HepG2 (cell line): ENCODE results near the gene UBXN6. TPM values are rescaled to one million over a fixed set of nuclear protein-coding genes. Genes with fewer than 3 reads are reported as not detected.

Experiments
- ATAC-seq: fragments of 200-7000 bp; cut with Tn5 transposase; 3 replicates; pipeline ENCODE4 v1.9.1; 2020; ENCODE audit warnings: mild to moderate bottlenecking, moderate library complexity
- BruUV-seq: library from RNA; stranded (reverse); fragments of 400-500 nt; replicated peaks from 2 replicates; lab custom pipeline; 2021; lab: Mats Ljungman, UMichigan
- CTCF ChIA-PET: fragments of 300-600 bp; formaldehyde crosslinking; extraction: SDS; loops from one replicate; lab custom pipeline; 2021; ENCODE audit warnings: low total read pairs, inconsistent platforms, low intra/inter-chr PET ratio; lab: Yijun Ruan, JAX
- POLR2A ChIA-PET: fragments of 350-600 bp; sonication (Branson Sonifier 250); formaldehyde crosslinking; loops from one replicate; lab custom pipeline; 2020; ENCODE audit warnings: antibody characterized with exemption, inconsistent platforms; lab: Yijun Ruan, JAX
- DNase-seq: peaks from one replicate; pipeline ENCODE4 v3.0.0-alpha.2; 2015; ENCODE audit warnings: low spot score
- FAIRE-seq: peaks from 3 replicates; lab custom pipeline; 2011; peaks lifted over from hg19 to GRCh38; lab: Jason Lieb, UNC
- H2AFZ ChIP-seq: one replicate; pipeline ENCODE4 v1.6.1; 2011; ENCODE audit warnings: low read length, inconsistent platforms
- H3K27ac ChIP-seq: fragments of 300-600 bp; 3 replicates; pipeline ENCODE4 v1.8.0; 2011; ENCODE audit warnings: mixed run types, mild to moderate bottlenecking, mixed read lengths, low read length, inconsistent platforms; ENCODE audit not compliant: insufficient read depth; ENCODE audit errors: extremely low read length
- H3K27me3 ChIP-seq, 2 experiments: fragments of 200-600 bp in 1 of 2; 2 replicates in 1 of 2; 3 replicates in 1 of 2; pipeline versions ENCODE4 v1.6.0 to v1.8.0; 2011; ENCODE audit warnings: low read length in 2 of 2, mild to moderate bottlenecking in 2 of 2, moderate library complexity in 2 of 2, inconsistent platforms in 1 of 2; ENCODE audit not compliant: insufficient read depth in 2 of 2, control insufficient read depth in 1 of 2
- H3K36me3 ChIP-seq, 2 experiments: fragments of 200-600 bp in 1 of 2; replicated peaks in 1 of 2; 2 replicates in 1 of 2; 3 replicates in 1 of 2; pipeline versions ENCODE4 v1.5.1 to v1.8.0; 2011; ENCODE audit warnings: low read length in 2 of 2, inconsistent platforms in 1 of 2; ENCODE audit not compliant: insufficient read depth in 2 of 2, control insufficient read depth in 1 of 2
- H3K4me1 ChIP-seq: 2 replicates; pipeline ENCODE4 v1.5.1; 2012; ENCODE audit warnings: low read length, inconsistent platforms; ENCODE audit not compliant: insufficient read depth
- H3K4me2 ChIP-seq: 2 replicates; pipeline ENCODE4 v1.6.0; 2011; ENCODE audit warnings: low read depth, low read length, inconsistent platforms
- H3K4me3 ChIP-seq, 3 experiments: fragments of 200-600 bp in 1 of 3; sonication (generic), shearing (Covaris generic) in 1 of 3; replicated peaks in 1 of 3; 2 replicates each; pipeline ENCODE4 v1.5.1; 2011 to 2016; ENCODE audit warnings: low read length in 3 of 3, inconsistent platforms in 2 of 3, low read depth in 2 of 3, mild to moderate bottlenecking in 2 of 3, control low read depth in 1 of 3, mixed read lengths in 1 of 3; ENCODE audit not compliant: insufficient read depth in 1 of 3
- H3K79me2 ChIP-seq: one replicate; pipeline ENCODE4 v1.6.1; 2011; ENCODE audit warnings: low read length, inconsistent platforms; ENCODE audit not compliant: insufficient read depth
- H3K9ac ChIP-seq: 2 replicates; pipeline ENCODE4 v1.6.0; 2011; ENCODE audit warnings: mild to moderate bottlenecking, low read depth, low read length, inconsistent platforms; ENCODE audit not compliant: insufficient read depth
- H3K9me3 ChIP-seq: 2 replicates; pipeline ENCODE4 v1.5.1; 2012; ENCODE audit warnings: mild to moderate bottlenecking, low read length
- H4K20me1 ChIP-seq: 2 replicates; pipeline ENCODE4 v1.6.0; 2011; ENCODE audit warnings: inconsistent platforms, mild to moderate bottlenecking, low read length, moderate library complexity; ENCODE audit not compliant: insufficient read depth
- HIC2 ChIP-seq: sonication (generic); formaldehyde crosslinking; IDR thresholded peaks from 2 replicates; pipeline ENCODE4 v1.9.0; 2022; ENCODE audit warnings: low read depth, missing genetic modification reagents
- MAZ ChIP-seq, 2 experiments: sonication (generic) in 1 of 2; formaldehyde crosslinking in 1 of 2; IDR thresholded peaks; 2 replicates each; pipeline versions ENCODE4 v1.5.0 to v1.6.1; 2012 to 2020; ENCODE audit warnings: low read depth in 2 of 2, mild to moderate bottlenecking in 2 of 2, borderline replicate concordance in 1 of 2, improper control_type of control experiment in 1 of 2, low read length in 1 of 2, missing genetic modification reagents in 1 of 2, moderate library complexity in 1 of 2
- STAT5B ChIP-seq: sonication (generic); formaldehyde crosslinking; IDR thresholded peaks from 2 replicates; pipeline ENCODE4 v1.4.0; 2020; ENCODE audit warnings: missing genetic modification reagents
- TBL1XR1 ChIP-seq: fragments of 150-350 bp; IDR thresholded peaks from 2 replicates; pipeline ENCODE4 v1.6.1; 2014; ENCODE audit warnings: borderline replicate concordance, low read length; ENCODE audit not compliant: partially characterized antibody
- ZNF234 ChIP-seq: sonication (generic); formaldehyde crosslinking; conservative IDR thresholded peaks from 2 replicates; pipeline ENCODE4 v1.5.1; 2020; ENCODE audit warnings: mild to moderate bottlenecking, missing genetic modification reagents
- ZNF33A ChIP-seq: sonication (generic); formaldehyde crosslinking; IDR thresholded peaks from 2 replicates; pipeline ENCODE4 v1.5.1; 2020; ENCODE audit warnings: missing genetic modification reagents, mild to moderate bottlenecking, moderate library complexity, borderline replicate concordance
- ZNF703 ChIP-seq: sonication (generic); formaldehyde crosslinking; IDR thresholded peaks from 2 replicates; pipeline ENCODE4 v1.5.1; 2020; ENCODE audit warnings: missing genetic modification reagents, mild to moderate bottlenecking, moderate library complexity, borderline replicate concordance
- ZNF720 ChIP-seq: sonication (generic); formaldehyde crosslinking; IDR thresholded peaks from 2 replicates; pipeline ENCODE4 v1.4.0; 2020; ENCODE audit warnings: missing genetic modification reagents
- WGBS: methylation state at CpG from one replicate; pipeline ENCODE4 v1.1.6; 2017; ENCODE audit warnings: low lambda C conversion rate; 5-methylcytosine and 5-hydroxymethylcytosine counted together
- in situ Hi-C: cut with HindIII; loops from 2 replicates; pipeline ENCODE4 v1.10.0; 2017; ENCODE audit warnings: low pct_unique_long_range_greater_than_20kb; ENCODE audit not compliant: extremely low pct_ligation_motif_present
- intact Hi-C: fragments of 100-400 bp; cut with micrococcal nuclease; formaldehyde crosslinking; loops from one replicate; pipeline ENCODE4 v1.10.0; 2022; ENCODE audit not compliant: unreplicated experiment
- polyA plus RNA-seq, 8 experiments: library from polyadenylated mRNA; depleted of rRNA in 3 of 8; stranded (reverse) in 7 of 8; unstranded in 1 of 8; fragments of >200 nt; fragmentation: Illumina TruSeq in 4 of 8; extraction: Trizol in 4 of 8; gene quantifications; 2 replicates each; pipeline versions ENCODE4 v1.2.1 to v1.2.3, GENCODE V29; 2011 to 2016; ENCODE audit warnings: low read depth in 4 of 8, missing spikeins in 1 of 8, mixed read lengths in 1 of 8; ENCODE audit not compliant: insufficient read depth in 1 of 8
- total RNA-seq, 5 experiments: library from RNA; depleted of rRNA; stranded (reverse); fragments of >200 nt; fragmentation: Illumina TruSeq; extraction: Trizol; gene quantifications; 2 replicates each; pipeline ENCODE4 v1.2.3, GENCODE V29; 2016; ENCODE audit warnings: low read depth in 1 of 5
- TF ChIP-seq, protein P1 (sequence below): IDR thresholded peaks from 2 replicates; pipeline ENCODE4 v1.6.1; 2016; ENCODE audit warnings: low read depth
- TF ChIP-seq, protein P2 (sequence below): sonication (generic); formaldehyde crosslinking; IDR thresholded peaks from 2 replicates; pipeline ENCODE4 v1.5.0; 2020; ENCODE audit warnings: mild to moderate bottlenecking, missing genetic modification reagents

The UBXN6 gene
- total and polyA plus RNA-seq, 2 of the 13 experiments (the other 11 are each of a cell fraction or from before 2014, with no cell fraction given) = 34.9 to 35.5 TPM

GRCh38 chr19:4498694-4499093, 41.1 kb upstream of the UBXN6 start:
- Histone ChIP-seq H3K4me3 (no peak overlapping the region), H2AFZ (no peak overlapping the region), H4K20me1 (no peaks in the 10 kb centered on the region), H3K9ac (no peak overlapping the region), H3K79me2 (no peaks in the 10 kb centered on the region), H3K27me3 (no peaks in the 10 kb centered on the region), H3K27ac (no peak overlapping the region), H3K4me2 (no peak overlapping the region), H3K4me1 (no peaks in the 10 kb centered on the region), H3K36me3 (peaks cover 17 to 51% of the 10 kb centered on the region in 2 experiments; a peak in 4 of 5 replicates), H3K9me3 (no peaks in the 10 kb centered on the region)
- ChIA-PET POLR2A (interaction anchor here (1.4 kb wide), 1 partner anchor 20 kb away, joined by 3 read pairs; the partner anchor contains the start of gene PLIN4), CTCF (no interaction called here)
- in situ Hi-C loops (no loop called here), intact Hi-C loops (no loop called here)
- 89% methylated on average over 12 of the region's 12 CpGs for WGBS
- ATAC-seq (no peak), DNase-seq (no peak), FAIRE-seq (no peak)
- no peak for TF ChIP-seq HIC2 (CRISPR knock-in tag)
- no peak for TF ChIP-seq TBL1XR1
- TF ChIP-seq, protein P1, sequence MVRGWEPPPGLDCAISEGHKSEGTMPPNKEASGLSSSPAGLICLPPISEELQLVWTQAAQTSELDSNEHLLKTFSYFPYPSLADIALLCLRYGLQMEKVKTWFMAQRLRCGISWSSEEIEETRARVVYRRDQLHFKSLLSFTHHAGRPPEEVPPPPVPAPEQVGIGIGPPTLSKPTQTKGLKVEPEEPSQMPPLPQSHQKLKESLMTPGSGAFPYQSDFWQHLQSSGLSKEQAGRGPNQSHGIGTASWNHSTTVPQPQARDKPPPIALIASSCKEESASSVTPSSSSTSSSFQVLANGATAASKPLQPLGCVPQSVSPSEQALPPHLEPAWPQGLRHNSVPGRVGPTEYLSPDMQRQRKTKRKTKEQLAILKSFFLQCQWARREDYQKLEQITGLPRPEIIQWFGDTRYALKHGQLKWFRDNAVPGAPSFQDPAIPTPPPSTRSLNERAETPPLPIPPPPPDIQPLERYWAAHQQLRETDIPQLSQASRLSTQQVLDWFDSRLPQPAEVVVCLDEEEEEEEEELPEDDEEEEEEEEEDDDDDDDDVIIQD = no peak
- no TSS peak for BruUV-seq

DNA sequence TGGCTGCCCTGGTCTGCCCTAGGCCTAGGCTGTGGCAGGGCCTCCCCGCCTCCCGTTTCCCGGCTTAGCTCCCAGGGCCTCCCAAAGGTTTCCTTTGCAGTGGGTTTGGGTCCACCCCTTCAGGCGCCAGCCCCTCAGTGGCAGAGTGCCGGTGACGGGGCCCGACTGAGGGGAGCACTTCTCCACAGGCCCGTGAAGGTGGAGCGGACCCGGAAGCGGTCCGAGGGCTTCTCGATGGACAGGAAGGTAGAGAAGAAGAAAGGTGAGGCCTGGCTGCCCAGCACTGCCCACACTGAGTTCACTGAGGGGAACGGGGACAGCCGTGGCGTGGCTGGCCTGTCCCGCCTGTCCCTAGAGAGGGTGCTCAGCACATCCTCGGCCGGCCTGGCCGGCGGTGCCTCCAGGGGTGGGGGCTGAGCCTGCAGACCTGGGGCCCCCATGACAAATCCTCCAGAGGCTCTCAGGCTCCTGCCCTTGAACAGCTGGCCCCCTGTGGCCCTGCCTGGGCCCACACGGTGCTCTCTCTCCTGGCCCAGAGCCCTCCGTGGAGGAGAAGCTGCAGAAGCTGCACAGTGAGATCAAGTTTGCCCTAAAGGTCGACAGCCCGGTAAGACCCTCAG, 40.3 kb upstream of the UBXN6 start:
- BruUV-seq = no TSS peak
- in situ Hi-C loops (no loop called here), intact Hi-C loops (no loop called here)
- H3K27me3 ChIP-seq = no peaks in the 10 kb centered on the region
- H3K79me2 ChIP-seq = no peaks in the 10 kb centered on the region
- POLR2A ChIA-PET = interaction anchor here (1.4 kb wide), 1 partner anchor 20 kb away, joined by 3 read pairs; the partner anchor contains the start of gene PLIN4
- H3K4me3 ChIP-seq = no peak overlapping the region
- H3K9me3 ChIP-seq = no peaks in the 10 kb centered on the region
- no peak for DNase-seq
- no peak overlapping the region for H3K9ac ChIP-seq
- no peak for ATAC-seq
- H4K20me1 ChIP-seq = no peaks in the 10 kb centered on the region
- H3K4me1 ChIP-seq = no peaks in the 10 kb centered on the region
- FAIRE-seq = no peak
- H3K27ac ChIP-seq = no peak overlapping the region
- no peak overlapping the region for H2AFZ ChIP-seq
- H3K4me2 ChIP-seq = no peak overlapping the region
- 97% methylated on average over 22 of the region's 25 CpGs for WGBS
- CTCF ChIA-PET = no interaction called here
- peaks cover 20 to 58% of the 10 kb centered on the region in 2 experiments; a peak in 4 of 5 replicates for H3K36me3 ChIP-seq
- TF ChIP-seq ZNF33A (no peak), ZNF703 (CRISPR knock-in tag) (no peak), STAT5B (CRISPR knock-in tag) (no peak), ZNF234 (CRISPR knock-in tag) (no peak), MAZ (IDR thresholded peaks at IDR 0.05; ENCODE audit: borderline replicate concordance, low read depth, low read length) (no peak), MAZ (CRISPR knock-in tag; IDR thresholded peaks at IDR 0.05; ENCODE audit: low read depth) (no peak), ZNF720 (CRISPR knock-in tag) (no peak)
- TF ChIP-seq, protein P2, sequence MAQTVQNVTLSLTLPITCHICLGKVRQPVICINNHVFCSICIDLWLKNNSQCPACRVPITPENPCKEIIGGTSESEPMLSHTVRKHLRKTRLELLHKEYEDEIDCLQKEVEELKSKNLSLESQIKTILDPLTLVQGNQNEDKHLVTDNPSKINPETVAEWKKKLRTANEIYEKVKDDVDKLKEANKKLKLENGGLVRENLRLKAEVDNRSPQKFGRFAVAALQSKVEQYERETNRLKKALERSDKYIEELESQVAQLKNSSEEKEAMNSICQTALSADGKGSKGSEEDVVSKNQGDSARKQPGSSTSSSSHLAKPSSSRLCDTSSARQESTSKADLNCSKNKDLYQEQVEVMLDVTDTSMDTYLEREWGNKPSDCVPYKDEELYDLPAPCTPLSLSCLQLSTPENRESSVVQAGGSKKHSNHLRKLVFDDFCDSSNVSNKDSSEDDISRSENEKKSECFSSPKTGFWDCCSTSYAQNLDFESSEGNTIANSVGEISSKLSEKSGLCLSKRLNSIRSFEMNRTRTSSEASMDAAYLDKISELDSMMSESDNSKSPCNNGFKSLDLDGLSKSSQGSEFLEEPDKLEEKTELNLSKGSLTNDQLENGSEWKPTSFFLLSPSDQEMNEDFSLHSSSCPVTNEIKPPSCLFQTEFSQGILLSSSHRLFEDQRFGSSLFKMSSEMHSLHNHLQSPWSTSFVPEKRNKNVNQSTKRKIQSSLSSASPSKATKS (CRISPR knock-in tag) = no peak
